AG09319 (cell line): ENCODE results near the gene ACADL.

Source experiments
- DNase-seq: peaks from one replicate; pipeline ENCODE4 v3.0.0-alpha.2; 2010; ENCODE audit warnings: low read depth; ENCODE audit errors: extremely low read depth
- TF ChIP-seq, protein P1 (sequence below): IDR thresholded peaks from 2 replicates; pipeline ENCODE4 v1.5.1; 2011; ENCODE audit warnings: low read depth, mild to moderate bottlenecking, inconsistent platforms, low read length, moderate library complexity

ACADL gene

GRCh38 chr2:210224941-210225672, at the start of gene ACADL:
ACADL (minus strand) TSS chr2:210225447; CDS start chr2:210225263, 184 bp downstream.
- TF ChIP-seq, protein P1, sequence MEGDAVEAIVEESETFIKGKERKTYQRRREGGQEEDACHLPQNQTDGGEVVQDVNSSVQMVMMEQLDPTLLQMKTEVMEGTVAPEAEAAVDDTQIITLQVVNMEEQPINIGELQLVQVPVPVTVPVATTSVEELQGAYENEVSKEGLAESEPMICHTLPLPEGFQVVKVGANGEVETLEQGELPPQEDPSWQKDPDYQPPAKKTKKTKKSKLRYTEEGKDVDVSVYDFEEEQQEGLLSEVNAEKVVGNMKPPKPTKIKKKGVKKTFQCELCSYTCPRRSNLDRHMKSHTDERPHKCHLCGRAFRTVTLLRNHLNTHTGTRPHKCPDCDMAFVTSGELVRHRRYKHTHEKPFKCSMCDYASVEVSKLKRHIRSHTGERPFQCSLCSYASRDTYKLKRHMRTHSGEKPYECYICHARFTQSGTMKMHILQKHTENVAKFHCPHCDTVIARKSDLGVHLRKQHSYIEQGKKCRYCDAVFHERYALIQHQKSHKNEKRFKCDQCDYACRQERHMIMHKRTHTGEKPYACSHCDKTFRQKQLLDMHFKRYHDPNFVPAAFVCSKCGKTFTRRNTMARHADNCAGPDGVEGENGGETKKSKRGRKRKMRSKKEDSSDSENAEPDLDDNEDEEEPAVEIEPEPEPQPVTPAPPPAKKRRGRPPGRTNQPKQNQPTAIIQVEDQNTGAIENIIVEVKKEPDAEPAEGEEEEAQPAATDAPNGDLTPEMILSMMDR: no peak
- DNase-seq: no peak

- TF ChIP-seq, protein P1: no peak
- no peak for DNase-seq
These were observed 46.1 kb upstream of the ACADL start for GRCh38 chr2:210271300-210271699.

- TF ChIP-seq, protein P1: no peak
- DNase-seq: no peak
These were observed 43.9 kb upstream of the ACADL start for GRCh38 chr2:210269148-210269547.

DNA sequence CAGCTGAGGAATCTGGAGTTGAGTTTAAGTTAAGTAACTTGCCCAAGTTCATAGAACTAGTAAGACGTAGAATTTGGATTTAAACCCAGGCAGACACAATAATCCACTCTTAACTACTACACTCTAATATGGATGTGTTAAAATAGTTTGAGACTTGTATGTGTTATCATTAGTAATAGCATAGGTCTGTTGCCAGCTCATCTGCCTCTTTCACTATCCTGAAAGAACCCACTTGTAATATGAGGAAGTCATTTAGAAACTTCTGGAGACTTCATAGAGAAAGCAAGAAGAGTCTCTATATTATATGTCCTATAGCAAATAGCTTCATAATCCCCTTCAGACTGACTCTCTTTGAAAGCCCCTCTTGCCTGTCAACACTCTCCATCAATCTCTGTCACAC, 43.0 kb upstream of the ACADL start:
- TF ChIP-seq, protein P1: no peak
- no peak for DNase-seq

DNA sequence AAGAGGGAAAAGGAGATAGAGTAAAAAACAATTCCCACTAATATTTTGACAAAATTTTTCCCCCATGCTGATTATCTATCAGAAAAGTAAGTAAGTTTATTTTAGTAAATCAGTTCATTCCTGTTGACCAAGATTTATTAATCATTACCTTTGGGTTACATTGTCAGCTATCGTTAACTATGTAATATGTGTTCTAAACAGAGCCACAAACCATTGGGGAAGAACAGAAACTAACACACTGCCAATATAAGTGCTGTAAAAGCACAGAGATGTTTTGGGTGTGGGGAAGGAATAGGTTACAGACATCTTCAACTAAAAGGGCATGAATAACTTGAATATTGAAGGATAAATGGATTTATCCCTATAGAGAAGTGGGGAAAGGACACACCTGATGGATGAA, 42.5 kb upstream of the ACADL start:
- TF ChIP-seq, protein P1: no peak
- no peak for DNase-seq

DNA sequence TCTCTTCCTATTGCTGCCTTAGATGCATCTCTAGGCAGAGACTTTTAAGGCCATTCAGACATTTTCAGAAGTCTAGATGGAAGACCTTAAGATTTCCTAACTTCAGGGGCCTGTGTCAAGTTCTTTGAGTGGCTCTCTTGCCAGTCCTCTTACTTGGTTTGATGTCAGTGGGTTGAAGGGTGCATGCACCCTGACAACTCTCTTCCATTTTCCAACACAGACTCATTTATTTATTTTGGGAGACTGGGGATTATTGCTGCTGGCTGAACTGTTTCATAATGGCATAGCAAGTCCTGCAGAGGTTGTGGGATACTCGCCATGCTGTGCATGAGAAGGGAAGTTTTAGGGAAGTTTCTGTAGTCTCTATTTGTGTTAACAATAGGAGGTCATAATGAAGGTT, 39.0 kb upstream of the ACADL start:
- TF ChIP-seq, protein P1: no peak
- DNase-seq: no peak

GRCh38 chr2:210263841-210264240, 38.6 kb upstream of the ACADL start:
- DNase-seq: no peak
- TF ChIP-seq, protein P1: no peak
